Measurements from ENCODE around the gene OPTC.

- TF ChIP-seq POLR2AphosphoS5 (IDR thresholded peaks at IDR 0.05; ENCODE audit: low read depth, low read length) (no peak), POLR2A (IDR thresholded peaks at IDR 0.05; ENCODE audit: low read depth, low read length) (no peak), TAF1 (IDR thresholded peaks at IDR 0.05; ENCODE audit: borderline replicate concordance, low read depth, low read length) (no peak)
Measured at GRCh38 chr1:203475012-203475981, 18.7 kb upstream of the OPTC start, which contains the start of gene PRELP.
